ENCODE data around the gene UROC1.

Gene UROC1

GRCh38 chr3:126460381-126460780 lies 57.2 kb downstream of the UROC1 start:
- Mint-ChIP-seq H3K36me3 (ENCODE audit: low read depth) (peaks cover 54% of the 10 kb centered on the region), H3K4me3 (no peak overlapping the region), H3K27ac (no peak overlapping the region), H3K27me3 (ENCODE audit: low read depth) (no peaks in the 10 kb centered on the region), H3K4me1 (ENCODE audit: low read depth) (no peaks in the 10 kb centered on the region), H3K9me3 (no peaks in the 10 kb centered on the region)
- no peak for DNase-seq (ENCODE audit: low spot score)

- Mint-ChIP-seq H3K36me3 (ENCODE audit: low read depth) (peaks cover 56% of the 10 kb centered on the region), H3K27ac (no peak overlapping the region), H3K4me1 (ENCODE audit: low read depth) (no peaks in the 10 kb centered on the region), H3K9me3 (no peaks in the 10 kb centered on the region), H3K27me3 (ENCODE audit: low read depth) (no peaks in the 10 kb centered on the region), H3K4me3 (no peak overlapping the region)
- DNase-seq (ENCODE audit: low spot score): no peak
These were observed 57.8 kb downstream of the UROC1 start for GRCh38 chr3:126459763-126460127.

GRCh38 chr3:126459111-126459762 lies 58.3 kb downstream of the UROC1 start:
- H3K4me3 Mint-ChIP-seq: no peak overlapping the region
- H3K36me3 Mint-ChIP-seq (ENCODE audit: low read depth): peaks cover 57% of the 10 kb centered on the region
- no peaks in the 10 kb centered on the region for H3K9me3 Mint-ChIP-seq
- no peaks in the 10 kb centered on the region for H3K4me1 Mint-ChIP-seq (ENCODE audit: low read depth)
- no peak overlapping the region for H3K27ac Mint-ChIP-seq
- no peaks in the 10 kb centered on the region for H3K27me3 Mint-ChIP-seq (ENCODE audit: low read depth)
- DNase-seq (ENCODE audit: low spot score): no peak

- Mint-ChIP-seq H3K4me1 (ENCODE audit: low read depth) (no peaks in the 10 kb centered on the region), H3K9me3 (no peaks in the 10 kb centered on the region), H3K36me3 (ENCODE audit: low read depth) (peaks cover 51% of the 10 kb centered on the region), H3K27me3 (ENCODE audit: low read depth) (no peaks in the 10 kb centered on the region), H3K4me3 (no peak overlapping the region), H3K27ac (no peak overlapping the region)
- no peak for DNase-seq (ENCODE audit: low spot score)
These were observed 60.7 kb downstream of the UROC1 start for GRCh38 chr3:126456766-126457388.

- Mint-ChIP-seq H3K27me3 (ENCODE audit: low read depth) (no peaks in the 10 kb centered on the region), H3K36me3 (ENCODE audit: low read depth) (peaks cover 52% of the 10 kb centered on the region), H3K9me3 (no peaks in the 10 kb centered on the region), H3K4me3 (no peak overlapping the region), H3K4me1 (ENCODE audit: low read depth) (no peaks in the 10 kb centered on the region), H3K27ac (no peak overlapping the region)
- no peak for DNase-seq (ENCODE audit: low spot score)
These were observed 61.4 kb downstream of the UROC1 start for GRCh38 chr3:126456211-126456610.

GRCh38 chr3:126454437-126455198 lies 63.0 kb downstream of the UROC1 start:
- H3K9me3 Mint-ChIP-seq: no peaks in the 10 kb centered on the region
- H3K36me3 Mint-ChIP-seq (ENCODE audit: low read depth): peaks cover 39% of the 10 kb centered on the region
- H3K4me1 Mint-ChIP-seq (ENCODE audit: low read depth): no peaks in the 10 kb centered on the region
- H3K4me3 Mint-ChIP-seq: no peak overlapping the region
- H3K27me3 Mint-ChIP-seq (ENCODE audit: low read depth): no peaks in the 10 kb centered on the region
- no peak overlapping the region for H3K27ac Mint-ChIP-seq
- DNase-seq (ENCODE audit: low spot score): no peak

GRCh38 chr3:126454025-126454424 lies 63.5 kb downstream of the UROC1 start:
- Mint-ChIP-seq H3K4me1 (ENCODE audit: low read depth) (no peaks in the 10 kb centered on the region), H3K9me3 (no peaks in the 10 kb centered on the region), H3K27me3 (ENCODE audit: low read depth) (no peaks in the 10 kb centered on the region), H3K4me3 (no peak overlapping the region), H3K27ac (no peak overlapping the region), H3K36me3 (ENCODE audit: low read depth) (peaks cover 39% of the 10 kb centered on the region)
- DNase-seq (ENCODE audit: low spot score): no peak

- no peak overlapping the region for H3K27ac Mint-ChIP-seq
- peaks cover 32% of the 10 kb centered on the region for H3K36me3 Mint-ChIP-seq (ENCODE audit: low read depth)
- no peaks in the 10 kb centered on the region for H3K27me3 Mint-ChIP-seq (ENCODE audit: low read depth)
These were observed 65.4 kb downstream of the UROC1 start for GRCh38 chr3:126452213-126452612.

GRCh38 chr3:126451511-126451910 lies 66.1 kb downstream of the UROC1 start:
- Mint-ChIP-seq H3K4me3 (no peak overlapping the region), H3K9me3 (no peaks in the 10 kb centered on the region), H3K27me3 (ENCODE audit: low read depth) (no peaks in the 10 kb centered on the region), H3K27ac (no peak overlapping the region), H3K4me1 (ENCODE audit: low read depth) (no peaks in the 10 kb centered on the region), H3K36me3 (ENCODE audit: low read depth) (peaks cover 25% of the 10 kb centered on the region)
- DNase-seq (ENCODE audit: low spot score): no peak

More at GRCh38 chr3:126452213-126452612, 65.4 kb downstream of the UROC1 start:
- Mint-ChIP-seq H3K4me1 (ENCODE audit: low read depth) (no peaks in the 10 kb centered on the region), H3K4me3 (no peak overlapping the region), H3K9me3 (no peaks in the 10 kb centered on the region)
- no peak for DNase-seq (ENCODE audit: low spot score)

GRCh38 chr3:126450744-126451143 lies 66.8 kb downstream of the UROC1 start:
- Mint-ChIP-seq H3K4me3 (no peak overlapping the region), H3K27me3 (ENCODE audit: low read depth) (no peaks in the 10 kb centered on the region), H3K9me3 (no peaks in the 10 kb centered on the region), H3K27ac (no peak overlapping the region), H3K4me1 (ENCODE audit: low read depth) (no peaks in the 10 kb centered on the region), H3K36me3 (ENCODE audit: low read depth) (peaks cover 23% of the 10 kb centered on the region)
- no peak for DNase-seq (ENCODE audit: low spot score)

GRCh38 chr3:126450219-126450618 lies 67.4 kb downstream of the UROC1 start:
- no peak for DNase-seq (ENCODE audit: low spot score)

GRCh38 chr3:126449621-126450051 lies 67.9 kb downstream of the UROC1 start:
- Mint-ChIP-seq H3K27ac (no peak overlapping the region), H3K27me3 (ENCODE audit: low read depth) (no peaks in the 10 kb centered on the region), H3K36me3 (ENCODE audit: low read depth) (peaks cover 17% of the 10 kb centered on the region), H3K4me3 (no peak overlapping the region), H3K4me1 (ENCODE audit: low read depth) (no peaks in the 10 kb centered on the region), H3K9me3 (no peaks in the 10 kb centered on the region)
- DNase-seq (ENCODE audit: low spot score): no peak

More at GRCh38 chr3:126450219-126450618, 67.4 kb downstream of the UROC1 start:
- Mint-ChIP-seq H3K9me3 (no peaks in the 10 kb centered on the region), H3K36me3 (ENCODE audit: low read depth) (peaks cover 21% of the 10 kb centered on the region), H3K27me3 (ENCODE audit: low read depth) (no peaks in the 10 kb centered on the region), H3K4me3 (no peak overlapping the region), H3K27ac (no peak overlapping the region), H3K4me1 (ENCODE audit: low read depth) (no peaks in the 10 kb centered on the region)

- H3K27me3 Mint-ChIP-seq (ENCODE audit: low read depth): no peaks in the 10 kb centered on the region
- H3K4me1 Mint-ChIP-seq (ENCODE audit: low read depth): no peaks in the 10 kb centered on the region
- H3K36me3 Mint-ChIP-seq (ENCODE audit: low read depth): peaks cover 13% of the 10 kb centered on the region
- H3K27ac Mint-ChIP-seq: no peak overlapping the region
- H3K4me3 Mint-ChIP-seq: no peak overlapping the region
- no peaks in the 10 kb centered on the region for H3K9me3 Mint-ChIP-seq
- no peak for DNase-seq (ENCODE audit: low spot score)
These were observed 68.7 kb downstream of the UROC1 start for GRCh38 chr3:126448893-126449180.

- DNase-seq (ENCODE audit: low spot score): no peak
- Mint-ChIP-seq H3K27ac (no peak overlapping the region), H3K36me3 (ENCODE audit: low read depth) (peaks cover 13% of the 10 kb centered on the region), H3K4me1 (ENCODE audit: low read depth) (no peaks in the 10 kb centered on the region), H3K27me3 (ENCODE audit: low read depth) (no peaks in the 10 kb centered on the region), H3K4me3 (no peak overlapping the region), H3K9me3 (no peaks in the 10 kb centered on the region)
These were observed 69.3 kb downstream of the UROC1 start for GRCh38 chr3:126448136-126448892.

Data from T-helper 2 cell treated with Interferon-gamma antibody and Interleukin-4, amounts not matched to agents 5 μg/mL and 100 μg/mL, for 36 hours (primary cell).